HG03521 (cell line): ENCODE results near the gene PCDHGC4.

ENCODE experiments used
- ATAC-seq: cut with Tn5 transposase; IDR thresholded peaks from one replicate; pipeline ENCODE4 v1.9.1; 2021; ENCODE audit warnings: mild to moderate bottlenecking, moderate library complexity; ENCODE audit not compliant: unreplicated experiment

PCDHGC4 gene

GRCh38 chr5:141527426-141527825 lies 42.6 kb downstream of the PCDHGC4 start:
- ATAC-seq, result no peak

DNA sequence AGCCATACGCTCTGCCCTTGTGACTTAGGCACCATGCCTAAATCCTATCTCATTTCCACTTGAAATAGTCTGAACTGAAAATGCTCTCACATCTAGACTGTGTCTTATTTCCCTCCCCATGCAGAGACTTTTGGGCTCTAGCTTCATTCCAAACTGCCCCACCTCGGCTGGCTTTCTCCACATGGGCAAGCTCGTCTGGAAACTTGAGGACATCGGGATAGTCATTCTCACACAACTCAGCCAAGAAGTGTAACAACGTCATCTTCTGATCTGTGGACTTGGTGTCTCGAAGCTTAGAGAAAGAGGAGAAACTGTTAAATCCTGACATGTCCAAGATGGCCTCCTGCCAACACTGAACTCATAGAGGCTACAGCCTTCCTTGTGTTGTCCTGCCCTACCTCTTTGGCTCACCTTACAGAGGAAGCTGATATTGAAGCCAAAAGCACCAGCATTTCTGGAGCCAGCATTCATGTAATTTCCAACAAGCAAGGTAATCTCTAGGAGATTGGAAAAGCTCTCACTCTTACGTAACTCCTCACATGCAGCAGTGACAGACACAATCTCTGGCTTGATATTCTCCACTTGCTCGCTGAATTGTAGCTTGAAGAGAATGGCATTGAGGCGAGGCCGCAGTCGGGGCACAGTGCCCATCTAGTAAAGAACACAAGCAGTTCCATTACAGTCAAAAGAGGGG lies 43.6 kb downstream of the PCDHGC4 start:
- ATAC-seq, result no peak

DNA sequence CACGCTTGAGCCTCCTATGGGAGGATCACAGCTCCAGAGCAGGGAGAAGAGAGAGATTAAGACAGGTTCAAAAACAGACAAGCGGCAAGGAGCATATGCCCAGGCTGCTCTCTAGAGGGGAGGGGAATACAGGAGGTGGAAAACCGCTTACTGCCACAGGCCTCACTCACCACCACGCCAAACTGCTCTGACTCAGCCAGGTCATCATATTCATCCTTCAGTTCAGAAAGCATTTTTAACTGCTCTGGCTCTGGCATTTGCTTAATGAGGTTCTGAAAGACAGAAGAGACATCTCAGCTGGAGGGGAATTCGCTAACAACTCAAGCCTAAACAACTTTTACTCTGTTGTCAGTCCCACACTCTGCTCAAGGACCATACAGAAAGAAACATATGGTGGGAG lies 44.2 kb downstream of the PCDHGC4 start:
- no peak for ATAC-seq

DNA sequence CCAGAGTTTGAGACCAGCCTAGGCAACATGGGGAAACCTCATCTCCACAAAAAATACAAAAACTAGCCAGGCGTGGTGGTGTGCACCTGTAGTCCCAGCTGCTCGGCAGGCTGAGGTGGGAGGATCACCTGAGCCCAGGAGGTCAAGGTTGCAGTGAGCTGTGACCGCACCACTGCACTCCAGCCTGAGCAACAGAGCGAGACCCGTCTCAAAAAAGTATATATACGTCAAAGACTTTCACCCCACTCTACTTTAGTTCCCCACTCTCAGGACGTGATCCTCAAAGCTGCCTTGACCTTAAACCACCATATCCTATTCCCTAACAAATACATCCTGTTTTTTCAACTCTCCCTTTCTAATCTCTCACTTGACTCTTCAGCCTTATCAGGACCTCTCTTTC lies 45.0 kb downstream of the PCDHGC4 start:
- ATAC-seq, result no peak

DNA sequence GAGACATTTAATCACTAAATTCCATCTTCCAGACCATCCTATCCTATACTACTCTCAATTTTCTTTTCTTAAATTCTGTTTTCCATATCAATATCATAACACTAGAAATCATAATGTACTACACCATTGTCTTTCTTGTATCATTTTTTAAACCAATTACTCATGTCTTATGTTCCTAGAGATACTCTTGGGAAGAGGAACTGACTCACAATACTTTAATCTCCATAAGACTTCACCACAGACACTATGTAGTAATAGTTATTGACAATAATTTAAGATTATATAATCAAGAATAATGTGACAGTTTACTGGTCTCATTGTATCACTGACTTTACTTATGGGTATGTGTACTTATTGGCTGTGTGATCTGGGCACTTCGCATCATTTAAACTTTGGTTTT lies 47.9 kb downstream of the PCDHGC4 start:
- ATAC-seq, result no peak

GRCh38 chr5:141533897-141534296 lies 49.1 kb downstream of the PCDHGC4 start:
- ATAC-seq, result no peak

DNA sequence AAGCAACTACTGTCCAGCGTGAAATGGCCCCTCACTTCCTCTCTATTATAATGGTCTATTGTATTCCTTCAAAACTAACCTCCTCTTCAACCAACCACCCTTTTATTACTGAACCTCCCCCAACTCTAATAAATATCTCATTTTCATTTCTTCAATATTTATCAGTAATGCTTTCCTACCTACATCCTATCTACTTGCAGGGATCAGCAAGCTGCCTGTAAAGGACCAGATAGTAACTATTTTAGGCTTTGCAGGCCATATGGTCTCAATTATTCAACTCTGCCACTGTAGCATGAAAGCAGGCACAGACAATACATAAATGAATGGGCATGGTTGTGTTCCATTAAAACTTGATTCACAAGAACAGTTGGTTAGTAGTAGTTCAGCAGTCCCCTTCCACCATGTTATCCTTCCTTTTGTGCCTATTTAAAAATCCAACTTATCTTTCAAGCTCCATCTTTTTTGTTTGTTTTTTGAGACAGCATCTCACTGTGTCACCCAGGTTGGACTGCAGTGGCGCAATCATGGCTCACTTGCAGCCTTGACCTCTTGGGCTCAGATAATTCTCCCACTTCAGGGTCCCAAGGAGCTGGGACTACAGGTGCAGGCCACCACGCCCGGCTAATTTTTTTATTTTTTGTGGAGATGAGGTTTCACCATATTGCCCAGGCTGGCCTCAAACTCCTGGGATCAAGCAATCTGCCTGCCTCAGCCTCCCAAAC lies 49.8 kb downstream of the PCDHGC4 start:
- no peak for ATAC-seq
